HEK293 (cell line): ENCODE results near the gene CSAD.
A peak's percentile ranks its signal among the peaks of the same experiment; 100 is the strongest.

Experiments used
- CTCF ChIA-PET: fragments of 350-600 bp; formaldehyde crosslinking; extraction: SDS; loops from one replicate; lab custom pipeline; 2021; ENCODE audit warnings: antibody characterized with exemption; lab: Yijun Ruan, JAX
- POLR2A ChIA-PET: fragments of 300-600 bp; formaldehyde crosslinking; extraction: SDS; loops from one replicate; lab custom pipeline; 2020; ENCODE audit warnings: antibody characterized with exemption, inconsistent platforms; lab: Yijun Ruan, JAX
- H3K27ac ChIP-seq: fragments of 200-500 bp; sonication (Bioruptor generic); 2 replicates; pipeline ENCODE4 v1.5.1; 2014; ENCODE audit warnings: low read depth, low read length, control low read depth, inconsistent platforms; ENCODE audit errors: extremely low read depth
- H3K36me3 ChIP-seq, 2 experiments: fragments of 200-500 bp in 1 of 2; sonication (Bioruptor generic) in 1 of 2; 1 replicate in 1 of 2; 2 replicates in 1 of 2; pipeline ENCODE4 v1.5.1; 2014 to 2017; ENCODE audit warnings: inconsistent platforms in 2 of 2, low read length in 2 of 2; ENCODE audit not compliant: control insufficient read depth in 2 of 2, insufficient read depth in 1 of 2
- H3K4me1 ChIP-seq: fragments of 200-500 bp; sonication (Bioruptor generic); 2 replicates; pipeline ENCODE4 v1.5.1; 2014; ENCODE audit warnings: mild to moderate bottlenecking, low read length, inconsistent platforms; ENCODE audit not compliant: control insufficient read depth, insufficient read depth
- H3K4me3 ChIP-seq: 2 replicates; pipeline ENCODE4 v1.5.1; 2011; ENCODE audit warnings: low read depth, mild to moderate bottlenecking, control low read depth, low read length, moderate library complexity
- H3K9me3 ChIP-seq: fragments of 200-500 bp; sonication (Bioruptor generic); 2 replicates; pipeline ENCODE4 v1.5.1; 2014; ENCODE audit warnings: low read depth, low read length, inconsistent platforms; ENCODE audit not compliant: control insufficient read depth, insufficient read depth
- EGR2 ChIP-seq: fragments of 450-650 bp; formaldehyde crosslinking; IDR thresholded peaks from 2 replicates; pipeline ENCODE4 v1.5.1; 2016; ENCODE audit warnings: low read depth, missing biosample characterization, missing genetic modification characterization
- GLIS1 ChIP-seq: fragments of 450-650 bp; formaldehyde crosslinking; IDR thresholded peaks from 2 replicates; pipeline ENCODE4 v1.5.1; 2016; ENCODE audit warnings: missing biosample characterization, missing genetic modification characterization
- IKZF3 ChIP-seq: fragments of 450-650 bp; IDR thresholded peaks from 2 replicates; pipeline ENCODE4 v1.5.0; 2018; ENCODE audit warnings: missing biosample characterization, mild to moderate bottlenecking, missing genetic modification characterization, moderate library complexity
- KLF16 ChIP-seq: fragments of 450-650 bp; formaldehyde crosslinking; IDR thresholded peaks from 2 replicates; pipeline ENCODE4 v1.5.1; 2017; ENCODE audit warnings: missing biosample characterization, missing genetic modification characterization
- TCF7L2 ChIP-seq: IDR thresholded peaks from 2 replicates; pipeline ENCODE4 v1.6.1; 2011; ENCODE audit warnings: low read depth, mild to moderate bottlenecking, inconsistent platforms, low read length, moderate library complexity, borderline replicate concordance
- ZBTB1 ChIP-seq: fragments of 450-650 bp; formaldehyde crosslinking; IDR thresholded peaks from 2 replicates; pipeline ENCODE4 v1.5.1; 2016; ENCODE audit warnings: missing biosample characterization, missing genetic modification characterization
- ZFHX2 ChIP-seq: fragments of 450-650 bp; formaldehyde crosslinking; conservative IDR thresholded peaks from 2 replicates; pipeline ENCODE4 v1.5.1; 2016; ENCODE audit warnings: missing biosample characterization, missing genetic modification characterization
- ZNF146 ChIP-seq: fragments of 450-650 bp; formaldehyde crosslinking; IDR thresholded peaks from 2 replicates; pipeline ENCODE4 v1.5.1; 2016; ENCODE audit warnings: missing biosample characterization, missing genetic modification characterization
- ZNF174 ChIP-seq: fragments of 450-650 bp; formaldehyde crosslinking; IDR thresholded peaks from 2 replicates; pipeline ENCODE4 v1.5.0; 2017; ENCODE audit warnings: missing biosample characterization, mild to moderate bottlenecking, missing genetic modification characterization
- ZNF24 ChIP-seq: fragments of 450-650 bp; formaldehyde crosslinking; IDR thresholded peaks from 2 replicates; pipeline ENCODE4 v1.5.1; 2016; ENCODE audit warnings: missing biosample characterization, missing genetic modification characterization
- ZNF248 ChIP-seq: fragments of 450-650 bp; formaldehyde crosslinking; IDR thresholded peaks from 2 replicates; pipeline ENCODE4 v1.5.1; 2017; ENCODE audit warnings: missing biosample characterization, missing genetic modification characterization
- ZNF341 ChIP-seq: fragments of 450-650 bp; formaldehyde crosslinking; IDR thresholded peaks from 2 replicates; pipeline ENCODE4; 2016; ENCODE audit warnings: low read depth, missing biosample characterization, missing genetic modification characterization
- ZNF501 ChIP-seq: fragments of 450-650 bp; formaldehyde crosslinking; IDR thresholded peaks from 2 replicates; pipeline ENCODE4 v1.5.1; 2016; ENCODE audit warnings: missing biosample characterization, missing genetic modification characterization
- ZNF514 ChIP-seq: fragments of 450-650 bp; formaldehyde crosslinking; IDR thresholded peaks from 2 replicates; pipeline ENCODE4 v1.5.1; 2016; ENCODE audit warnings: missing biosample characterization, missing genetic modification characterization
- ZNF600 ChIP-seq: fragments of 450-650 bp; formaldehyde crosslinking; IDR thresholded peaks from 2 replicates; pipeline ENCODE4 v1.5.1; 2016; ENCODE audit warnings: missing biosample characterization, missing genetic modification characterization
- ZNF621 ChIP-seq: fragments of 450-650 bp; formaldehyde crosslinking; IDR thresholded peaks from 2 replicates; pipeline ENCODE4 v1.5.1; 2017; ENCODE audit warnings: missing biosample characterization, missing genetic modification characterization
- ZNF629 ChIP-seq: fragments of 450-650 bp; formaldehyde crosslinking; IDR thresholded peaks from 2 replicates; pipeline ENCODE4 v1.5.1; 2017; ENCODE audit warnings: missing biosample characterization, missing genetic modification characterization
- ZNF830 ChIP-seq: fragments of 450-650 bp; IDR thresholded peaks from 2 replicates; pipeline ENCODE4 v1.5.0; 2018; ENCODE audit warnings: missing biosample characterization, missing genetic modification characterization, low read depth, mild to moderate bottlenecking, moderate library complexity
- ZNF843 ChIP-seq: fragments of 450-650 bp; formaldehyde crosslinking; IDR thresholded peaks from 2 replicates; pipeline ENCODE4 v1.5.1; 2016; ENCODE audit warnings: missing biosample characterization, missing genetic modification characterization
- TF ChIP-seq, protein P1 (sequence below): fragments of 450-650 bp; formaldehyde crosslinking; IDR thresholded peaks from 2 replicates; pipeline ENCODE4 v1.5.1; 2016; ENCODE audit warnings: missing biosample characterization, missing genetic modification characterization
- TF ChIP-seq, protein P2 (sequence below): fragments of 450-650 bp; formaldehyde crosslinking; IDR thresholded peaks from 2 replicates; pipeline ENCODE4 v1.5.1; 2016; ENCODE audit warnings: missing biosample characterization, missing genetic modification characterization, low read depth
- TF ChIP-seq, protein P3 (sequence below): fragments of 450-650 bp; formaldehyde crosslinking; IDR thresholded peaks from 2 replicates; pipeline ENCODE4 v1.5.1; 2016; ENCODE audit warnings: missing biosample characterization, missing genetic modification characterization
- TF ChIP-seq, protein P4 (sequence below): fragments of 450-650 bp; formaldehyde crosslinking; IDR thresholded peaks from 2 replicates; pipeline ENCODE4 v1.5.1; 2017; ENCODE audit warnings: missing biosample characterization, missing genetic modification characterization

CSAD gene

DNA sequence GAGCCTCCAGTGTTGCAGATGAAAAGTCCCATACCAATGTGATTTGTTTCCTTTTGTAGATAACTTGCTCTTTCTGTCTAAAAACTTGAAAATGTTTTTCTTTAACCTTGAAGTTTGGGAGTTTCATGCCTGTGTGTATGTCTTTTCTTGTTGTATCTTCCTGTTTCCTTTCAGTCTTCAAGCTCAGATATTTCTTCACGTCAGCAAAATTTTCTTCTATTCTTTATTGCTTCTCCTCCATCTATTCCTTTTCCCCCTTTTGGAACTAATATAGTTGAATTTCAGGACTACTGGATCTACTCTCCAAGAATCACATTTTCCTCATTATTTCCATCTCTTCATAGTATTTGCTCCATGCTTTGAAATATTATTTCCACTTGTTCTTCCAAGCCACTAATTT, 53.6 kb downstream of the CSAD start (continued):
- TF ChIP-seq, protein P1, sequence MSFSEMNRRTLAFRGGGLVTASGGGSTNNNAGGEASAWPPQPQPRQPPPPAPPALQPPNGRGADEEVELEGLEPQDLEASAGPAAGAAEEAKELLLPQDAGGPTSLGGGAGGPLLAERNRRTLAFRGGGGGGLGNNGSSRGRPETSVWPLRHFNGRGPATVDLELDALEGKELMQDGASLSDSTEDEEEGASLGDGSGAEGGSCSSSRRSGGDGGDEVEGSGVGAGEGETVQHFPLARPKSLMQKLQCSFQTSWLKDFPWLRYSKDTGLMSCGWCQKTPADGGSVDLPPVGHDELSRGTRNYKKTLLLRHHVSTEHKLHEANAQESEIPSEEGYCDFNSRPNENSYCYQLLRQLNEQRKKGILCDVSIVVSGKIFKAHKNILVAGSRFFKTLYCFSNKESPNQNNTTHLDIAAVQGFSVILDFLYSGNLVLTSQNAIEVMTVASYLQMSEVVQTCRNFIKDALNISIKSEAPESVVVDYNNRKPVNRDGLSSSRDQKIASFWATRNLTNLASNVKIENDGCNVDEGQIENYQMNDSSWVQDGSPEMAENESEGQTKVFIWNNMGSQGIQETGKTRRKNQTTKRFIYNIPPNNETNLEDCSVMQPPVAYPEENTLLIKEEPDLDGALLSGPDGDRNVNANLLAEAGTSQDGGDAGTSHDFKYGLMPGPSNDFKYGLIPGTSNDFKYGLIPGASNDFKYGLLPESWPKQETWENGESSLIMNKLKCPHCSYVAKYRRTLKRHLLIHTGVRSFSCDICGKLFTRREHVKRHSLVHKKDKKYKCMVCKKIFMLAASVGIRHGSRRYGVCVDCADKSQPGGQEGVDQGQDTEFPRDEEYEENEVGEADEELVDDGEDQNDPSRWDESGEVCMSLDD (tag by site-specific recombination): no peak
- no peak for TF ChIP-seq ZNF621 (tag by site-specific recombination)
- TF ChIP-seq ZNF174: no peak
- no peak for TF ChIP-seq ZBTB1 (tag by site-specific recombination)

DNA sequence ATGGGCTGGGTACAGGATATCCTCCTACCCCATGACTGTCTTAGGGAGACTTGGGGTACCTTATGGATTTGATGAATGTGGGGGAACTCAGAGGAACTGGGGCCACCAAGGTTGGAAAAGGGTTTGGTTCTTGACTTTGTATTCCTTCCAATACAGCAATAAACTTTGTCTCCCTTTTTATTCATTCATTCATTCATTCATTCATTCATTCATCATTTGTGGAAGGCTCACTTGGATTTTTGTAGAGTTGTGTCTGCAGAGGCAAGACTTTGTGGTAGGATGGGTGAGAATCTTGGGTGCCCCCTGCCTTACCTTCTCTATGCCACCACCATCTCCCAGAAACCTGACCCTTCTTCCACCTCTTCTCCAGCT, 56.4 kb downstream of the CSAD start:
- TF ChIP-seq ZNF146 (tag by site-specific recombination) (no peak), ZNF24 (peak; percentile 56; the same call in 1 of the 2 replicates)
- no peaks in the 10 kb centered on the region for H3K36me3 ChIP-seq
- H3K27ac ChIP-seq: no peak overlapping the region
- H3K9me3 ChIP-seq: no peaks in the 10 kb centered on the region
- H3K4me1 ChIP-seq: no peaks in the 10 kb centered on the region
- POLR2A ChIA-PET: no interaction called here
- no peak overlapping the region for H3K4me3 ChIP-seq
- CTCF ChIA-PET: interaction anchor here (1.4 kb wide), 1 partner anchor 58 kb away, joined by 3 read pairs; no protein-coding TSS in a partner anchor

DNA sequence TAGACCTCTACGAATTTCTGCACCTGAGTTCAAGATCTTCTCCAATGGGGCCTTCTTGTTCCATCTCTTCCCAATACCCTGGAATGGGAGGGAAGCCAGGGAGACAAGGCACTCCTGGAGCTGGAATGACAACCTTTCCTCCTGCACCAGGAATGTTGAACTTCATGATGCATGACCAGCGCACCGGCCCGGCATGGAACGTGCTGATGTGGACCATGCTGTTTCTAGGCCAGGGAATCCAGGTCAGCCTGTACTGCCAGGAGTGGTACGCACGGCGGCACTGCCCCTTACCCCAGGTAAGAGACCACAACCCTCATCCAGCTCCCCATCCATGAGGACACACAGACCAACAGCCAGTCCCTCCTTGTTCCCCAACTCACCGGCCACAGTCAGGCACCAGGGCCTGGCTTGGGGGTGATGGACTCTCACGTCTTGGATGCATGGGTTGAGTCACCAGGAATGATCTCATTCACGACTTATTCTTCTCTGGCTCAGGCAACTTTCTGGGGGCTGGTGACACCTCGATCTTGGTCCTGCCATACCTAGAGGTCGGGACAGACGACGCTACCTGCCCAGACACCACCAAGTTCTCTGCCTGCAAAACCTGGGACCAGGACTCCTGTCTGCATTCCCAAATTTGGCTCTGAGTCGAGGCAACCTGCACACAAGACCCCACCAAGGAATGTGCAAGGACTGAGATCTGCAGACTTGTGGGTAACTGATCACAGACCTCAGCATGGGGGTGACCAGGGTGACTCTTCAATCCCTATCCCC, 57.0 kb downstream of the CSAD start:
- H3K9me3 ChIP-seq: no peaks in the 10 kb centered on the region
- H3K4me3 ChIP-seq: no peak overlapping the region
- no peak overlapping the region for H3K27ac ChIP-seq
- no peaks in the 10 kb centered on the region for H3K4me1 ChIP-seq
- TF ChIP-seq ZNF600 (tag by site-specific recombination) (peak; percentile 84), ZNF843 (tag by site-specific recombination) (no peak), IKZF3 (tag by site-specific recombination) (0 out of 2 replicates have a peak, but pooled peaks have one; percentile 7), ZNF341 (tag by site-specific recombination) (no peak)
- H3K36me3 ChIP-seq: no peaks in the 10 kb centered on the region
- ChIA-PET POLR2A (interaction anchor here (0.6 kb wide), 1 partner anchor 930 kb away, joined by 3 read pairs; the partner anchor contains the start of gene HOXC4), CTCF (no interaction called here)

DNA sequence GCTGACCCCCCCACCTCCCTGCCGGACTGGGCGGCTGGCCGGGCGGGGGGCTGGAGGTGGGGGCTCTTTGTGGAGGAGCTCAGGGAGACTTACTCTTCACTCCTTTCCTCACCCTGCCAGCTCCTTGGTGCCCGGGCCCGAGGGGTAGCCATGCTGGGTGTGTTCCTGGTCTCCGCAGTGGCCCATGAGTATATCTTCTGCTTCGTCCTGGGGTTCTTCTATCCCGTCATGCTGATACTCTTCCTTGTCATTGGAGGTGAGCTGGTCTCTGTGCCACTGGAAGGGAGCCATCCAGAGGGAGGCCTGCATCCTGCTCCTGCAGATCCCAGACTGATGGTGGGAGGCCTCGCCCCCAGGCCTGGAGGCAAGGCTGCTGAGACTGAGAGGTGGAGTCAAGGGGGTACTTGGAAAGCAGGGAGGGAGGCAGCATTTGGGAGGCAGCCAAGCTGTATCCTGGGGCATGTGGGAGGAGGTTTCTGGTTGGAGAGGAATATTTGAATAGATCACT, 57.7 kb downstream of the CSAD start:
- ChIA-PET CTCF (no interaction called here), POLR2A (interaction anchor here (0.6 kb wide), 1 partner anchor 931 kb away, joined by 3 read pairs; the partner anchor contains the start of gene HOXC4)
- no peaks in the 10 kb centered on the region for H3K36me3 ChIP-seq
- no peak overlapping the region for H3K4me3 ChIP-seq
- no peaks in the 10 kb centered on the region for H3K4me1 ChIP-seq
- no peaks in the 10 kb centered on the region for H3K9me3 ChIP-seq
- H3K27ac ChIP-seq: no peak overlapping the region
- no peak for TF ChIP-seq ZNF501
- no peak for TF ChIP-seq ZNF248 (tag by site-specific recombination)
- TF ChIP-seq KLF16: no peak
- TF ChIP-seq, protein P2, sequence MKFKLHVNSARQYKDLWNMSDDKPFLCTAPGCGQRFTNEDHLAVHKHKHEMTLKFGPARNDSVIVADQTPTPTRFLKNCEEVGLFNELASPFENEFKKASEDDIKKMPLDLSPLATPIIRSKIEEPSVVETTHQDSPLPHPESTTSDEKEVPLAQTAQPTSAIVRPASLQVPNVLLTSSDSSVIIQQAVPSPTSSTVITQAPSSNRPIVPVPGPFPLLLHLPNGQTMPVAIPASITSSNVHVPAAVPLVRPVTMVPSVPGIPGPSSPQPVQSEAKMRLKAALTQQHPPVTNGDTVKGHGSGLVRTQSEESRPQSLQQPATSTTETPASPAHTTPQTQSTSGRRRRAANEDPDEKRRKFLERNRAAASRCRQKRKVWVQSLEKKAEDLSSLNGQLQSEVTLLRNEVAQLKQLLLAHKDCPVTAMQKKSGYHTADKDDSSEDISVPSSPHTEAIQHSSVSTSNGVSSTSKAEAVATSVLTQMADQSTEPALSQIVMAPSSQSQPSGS (tag by site-specific recombination): no peak
- TF ChIP-seq, protein P3, sequence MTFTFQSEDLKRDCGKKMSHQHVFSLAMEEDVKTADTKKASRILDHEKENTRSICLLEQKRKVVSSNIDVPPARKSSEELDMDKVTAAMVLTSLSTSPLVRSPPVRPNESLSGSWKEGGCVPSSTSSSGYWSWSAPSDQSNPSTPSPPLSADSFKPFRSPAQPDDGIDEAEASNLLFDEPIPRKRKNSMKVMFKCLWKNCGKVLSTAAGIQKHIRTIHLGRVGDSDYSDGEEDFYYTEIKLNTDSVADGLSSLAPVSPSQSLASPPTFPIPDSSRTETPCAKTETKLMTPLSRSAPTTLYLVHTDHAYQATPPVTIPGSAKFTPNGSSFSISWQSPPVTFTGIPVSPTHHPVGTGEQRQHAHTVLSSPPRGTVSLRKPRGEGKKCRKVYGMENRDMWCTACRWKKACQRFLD (tag by site-specific recombination): no peak
- TF ChIP-seq GLIS1: peak; percentile 86
- TF ChIP-seq ZNF830 (tag by site-specific recombination): no peak
- TF ChIP-seq EGR2 (tag by site-specific recombination): peak; percentile 85
- TF ChIP-seq ZNF514 (tag by site-specific recombination): no peak
- no peak for TF ChIP-seq ZBTB1 (tag by site-specific recombination)
- TF ChIP-seq ZFHX2: peak; percentile 87
- no peak for TF ChIP-seq TCF7L2
- TF ChIP-seq ZNF629 (tag by site-specific recombination): no peak
- TF ChIP-seq, protein P4, sequence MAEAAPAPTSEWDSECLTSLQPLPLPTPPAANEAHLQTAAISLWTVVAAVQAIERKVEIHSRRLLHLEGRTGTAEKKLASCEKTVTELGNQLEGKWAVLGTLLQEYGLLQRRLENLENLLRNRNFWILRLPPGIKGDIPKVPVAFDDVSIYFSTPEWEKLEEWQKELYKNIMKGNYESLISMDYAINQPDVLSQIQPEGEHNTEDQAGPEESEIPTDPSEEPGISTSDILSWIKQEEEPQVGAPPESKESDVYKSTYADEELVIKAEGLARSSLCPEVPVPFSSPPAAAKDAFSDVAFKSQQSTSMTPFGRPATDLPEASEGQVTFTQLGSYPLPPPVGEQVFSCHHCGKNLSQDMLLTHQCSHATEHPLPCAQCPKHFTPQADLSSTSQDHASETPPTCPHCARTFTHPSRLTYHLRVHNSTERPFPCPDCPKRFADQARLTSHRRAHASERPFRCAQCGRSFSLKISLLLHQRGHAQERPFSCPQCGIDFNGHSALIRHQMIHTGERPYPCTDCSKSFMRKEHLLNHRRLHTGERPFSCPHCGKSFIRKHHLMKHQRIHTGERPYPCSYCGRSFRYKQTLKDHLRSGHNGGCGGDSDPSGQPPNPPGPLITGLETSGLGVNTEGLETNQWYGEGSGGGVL (tag by site-specific recombination): peak; percentile 40; the same call in 1 of the 2 replicates
